NCI-H345 treated with DMSO at 0.1 percent for 48 hours (cell line): Measurements from ENCODE around the gene ITGB3.
"Not testable (repeated sequence)": the region's sequence is repeated elsewhere in the genome, so short reads cannot be mapped to it uniquely, and the experiment has no call there.

Experiments used
- DNase-seq: peaks from one replicate; lab custom pipeline; 2025; ENCODE audit not compliant: unreplicated experiment; lab: John Stamatoyannopoulos, UW

The ITGB3 gene

DNA sequence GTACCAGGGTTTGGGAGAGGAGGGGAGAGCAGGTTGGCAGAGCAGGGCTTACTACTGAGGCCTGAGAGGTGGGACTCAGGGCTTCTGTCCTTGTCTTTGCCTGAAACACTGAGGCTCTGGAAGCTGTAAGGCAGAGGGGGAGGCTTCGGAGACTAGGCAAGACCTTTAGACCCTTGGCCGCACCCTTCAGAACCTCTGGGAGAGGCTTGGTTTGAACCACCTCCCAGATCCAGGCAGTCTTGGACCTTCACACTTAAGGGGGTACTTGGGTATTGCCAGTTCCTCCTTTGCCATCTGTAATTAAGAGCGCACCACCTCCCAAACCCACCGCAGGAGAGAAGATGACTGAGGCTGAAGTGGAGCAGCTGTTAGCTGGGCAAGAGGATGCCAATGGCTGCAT, 31.6 kb upstream of the ITGB3 start:
- DNase-seq = no peak

DNA sequence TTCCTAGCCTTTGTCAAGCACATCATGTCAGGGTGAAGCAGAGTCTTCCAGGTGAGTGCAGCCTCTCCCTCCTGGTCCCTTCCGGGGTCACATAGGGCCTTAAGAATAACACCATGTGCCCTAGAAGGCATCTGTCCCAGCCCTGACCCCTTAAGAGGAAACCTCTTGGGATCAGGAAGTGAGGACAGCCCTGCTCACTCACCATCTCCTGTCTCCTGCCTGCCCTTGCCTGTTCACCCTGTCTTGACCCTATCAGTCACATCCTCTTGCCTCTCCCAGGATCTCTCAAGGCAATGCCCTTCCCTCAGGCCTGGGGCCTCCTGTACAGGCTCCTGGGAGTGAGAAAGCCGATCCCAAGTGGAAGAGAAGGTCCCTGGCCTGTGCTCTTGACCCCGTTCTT, 30.6 kb upstream of the ITGB3 start:
- no peak for DNase-seq

DNA sequence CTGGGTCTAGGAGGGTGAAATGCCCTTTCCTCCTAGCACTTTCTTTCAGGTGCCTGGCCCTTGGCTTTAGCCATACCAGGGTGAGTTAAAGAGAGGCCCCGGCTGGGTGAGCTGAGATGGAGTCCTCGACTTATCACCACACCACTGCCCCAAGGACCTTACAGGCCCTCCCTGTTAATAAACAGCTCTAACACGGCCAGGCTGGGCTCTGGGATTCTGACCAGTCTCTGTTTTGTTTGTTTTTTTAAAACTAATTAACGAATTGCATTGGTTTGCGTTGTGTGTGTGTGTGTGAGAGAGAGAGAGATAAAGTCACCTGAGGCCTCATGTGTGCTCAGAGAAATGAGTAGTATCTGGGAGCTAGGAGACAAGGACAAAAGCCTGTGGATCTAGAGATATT, 30.2 kb upstream of the ITGB3 start:
- DNase-seq = no peak

DNA sequence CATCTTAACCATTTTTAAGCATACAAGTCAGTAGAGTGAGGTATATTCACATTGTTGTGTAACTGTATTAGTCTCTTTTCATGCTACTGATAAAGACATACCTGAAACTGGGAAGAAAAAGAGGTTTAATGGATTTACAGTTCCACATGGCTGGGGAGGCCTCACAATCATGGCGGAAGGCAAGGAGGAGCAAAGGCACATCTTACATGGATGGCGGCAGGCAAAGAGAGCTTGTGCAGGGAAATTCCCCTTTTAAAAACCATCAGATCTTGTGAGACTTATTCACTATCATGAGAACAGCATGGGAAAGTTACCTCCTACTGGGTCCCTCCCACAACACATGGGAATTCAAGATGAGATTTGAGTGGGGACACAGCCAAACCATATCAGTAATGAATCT, 29.6 kb upstream of the ITGB3 start:
- not testable (repeated sequence) for DNase-seq

DNA sequence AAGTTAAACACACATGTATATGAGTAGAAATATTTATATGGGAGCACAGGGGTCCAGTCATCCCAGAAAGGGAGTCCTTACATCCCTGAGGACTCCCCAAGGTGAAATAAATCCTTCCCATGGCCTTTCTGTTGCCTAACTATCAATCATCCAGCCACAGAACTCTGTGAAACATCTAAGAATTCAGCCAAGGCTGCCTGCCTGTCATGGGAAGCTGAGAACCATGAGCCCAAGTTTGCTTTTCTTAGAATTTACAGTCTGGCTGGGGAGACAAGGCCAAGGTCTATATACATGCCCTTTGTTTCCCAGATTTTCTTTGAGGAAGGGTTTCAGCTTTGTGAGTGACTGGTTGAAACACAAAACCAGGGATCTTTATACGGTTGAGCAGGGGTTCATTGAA, 28.7 kb upstream of the ITGB3 start:
- no peak for DNase-seq

DNA sequence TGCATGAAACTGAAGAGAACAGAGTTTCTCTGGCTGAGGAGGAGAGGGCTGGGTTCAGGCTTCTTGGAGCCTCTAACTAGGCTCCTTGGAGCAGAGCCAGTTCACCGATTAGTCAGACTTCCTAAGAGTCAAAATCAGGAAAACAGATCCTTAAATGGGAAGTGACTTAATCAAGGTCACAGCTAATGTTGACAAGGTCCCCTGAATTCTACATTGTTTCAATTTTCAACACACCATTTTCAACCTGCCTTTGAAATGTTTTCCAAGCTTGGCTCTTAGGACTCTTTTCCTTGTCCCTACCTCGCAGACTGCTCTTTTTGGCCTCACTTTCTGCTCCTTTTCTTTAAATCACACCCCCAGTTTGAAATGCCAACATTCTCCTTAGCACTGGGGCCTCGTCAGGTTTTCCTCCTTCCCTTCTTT, 28.2 kb upstream of the ITGB3 start:
- DNase-seq = no peak

DNA sequence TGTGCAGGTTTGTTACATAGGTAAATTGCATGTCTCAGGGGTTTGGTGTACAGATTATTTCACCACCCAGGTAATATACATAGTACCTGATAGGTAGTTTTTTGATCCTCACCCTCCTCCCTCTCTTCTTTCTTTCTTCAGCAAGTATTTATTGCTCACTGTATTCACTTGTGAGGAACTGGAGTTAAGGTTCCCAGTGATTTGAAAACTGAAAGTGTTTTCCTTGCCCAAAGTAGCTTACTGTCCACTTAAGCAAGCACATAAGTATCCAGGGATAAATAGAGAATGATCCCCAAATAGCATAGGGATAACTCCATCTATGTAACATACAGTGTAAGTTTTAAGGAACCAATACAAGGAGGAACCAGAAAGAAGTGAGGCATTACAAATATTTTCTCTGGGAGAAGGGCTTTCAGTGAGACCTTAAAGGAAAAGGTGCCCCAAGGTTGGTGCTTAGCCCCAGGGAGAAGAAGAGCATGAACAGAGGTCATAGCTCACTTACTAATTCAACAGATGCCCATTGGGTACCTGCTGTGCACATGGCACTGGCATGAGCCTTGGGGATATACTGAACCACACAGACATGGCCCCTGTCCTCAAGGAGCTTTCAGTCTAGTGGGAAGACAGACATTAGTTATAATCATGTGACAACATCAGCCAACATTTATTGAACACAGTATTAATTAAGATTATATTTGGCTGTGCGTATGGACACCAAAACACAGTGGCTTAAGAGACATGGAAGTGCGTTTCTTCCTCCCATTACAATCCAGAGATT, 27.5 kb upstream of the ITGB3 start:
- DNase-seq = no peak

DNA sequence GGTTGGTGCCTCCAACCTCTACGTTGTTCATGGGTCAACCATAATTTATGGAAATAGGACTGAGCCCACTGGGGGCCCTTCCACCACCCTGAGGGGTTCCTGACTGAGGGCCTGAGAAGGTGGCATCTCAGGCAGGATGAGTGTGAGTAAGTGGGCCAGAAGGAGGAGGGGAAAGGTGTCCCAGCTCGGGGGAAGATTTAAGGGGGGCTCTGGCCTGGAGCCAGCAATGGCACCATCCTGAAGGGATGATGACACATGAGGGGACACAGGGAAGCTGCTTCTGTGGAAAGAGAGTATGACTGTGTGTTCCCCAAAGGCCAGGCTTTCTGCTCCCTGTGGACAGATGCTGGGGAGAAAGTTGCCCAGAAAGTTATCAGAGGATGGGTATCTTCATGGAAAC, 25.8 kb upstream of the ITGB3 start:
- DNase-seq = no peak

DNA sequence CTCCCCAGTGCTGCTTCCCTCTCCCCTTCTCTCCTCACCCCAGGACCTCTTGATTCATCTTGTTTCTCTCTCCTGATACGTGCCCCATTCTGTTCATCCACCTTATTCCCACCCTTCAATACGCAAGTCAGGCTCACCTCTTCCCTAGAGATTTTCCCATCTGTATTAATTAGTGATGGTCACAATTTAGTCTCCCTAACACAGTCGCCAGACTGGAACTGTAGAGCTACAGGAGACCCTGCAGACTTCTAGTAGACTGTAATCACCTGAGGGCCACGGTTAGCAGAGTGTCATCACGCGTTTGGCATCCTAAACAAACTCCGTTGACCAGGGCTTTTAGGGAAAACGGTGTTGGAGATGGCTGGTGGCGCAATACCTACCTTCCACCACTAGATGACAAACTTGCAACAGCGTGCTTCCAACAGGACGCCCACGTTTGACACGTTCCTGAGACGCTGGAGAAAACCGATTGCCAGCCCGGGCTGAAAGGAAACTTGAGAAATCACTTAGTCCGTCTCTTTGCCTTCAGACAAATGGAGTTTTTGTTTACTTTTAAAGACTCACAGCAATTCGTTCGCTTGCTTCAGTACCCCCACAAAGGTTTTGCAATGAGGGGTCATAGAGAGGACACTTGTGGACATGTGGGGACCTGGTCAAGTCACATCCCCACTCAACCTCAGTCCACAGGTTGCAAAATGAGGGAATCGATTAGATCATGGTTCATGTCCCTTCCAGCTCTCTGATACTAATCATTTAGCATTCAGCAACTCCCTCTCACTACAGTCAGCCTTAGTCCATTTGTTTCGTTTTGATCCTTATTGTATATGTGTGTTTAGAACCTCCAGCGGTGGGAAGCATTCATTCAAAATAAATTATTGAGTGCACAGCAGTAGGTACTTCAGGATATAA, 23.8 kb upstream of the ITGB3 start:
- peak; percentile 72 for DNase-seq

DNA sequence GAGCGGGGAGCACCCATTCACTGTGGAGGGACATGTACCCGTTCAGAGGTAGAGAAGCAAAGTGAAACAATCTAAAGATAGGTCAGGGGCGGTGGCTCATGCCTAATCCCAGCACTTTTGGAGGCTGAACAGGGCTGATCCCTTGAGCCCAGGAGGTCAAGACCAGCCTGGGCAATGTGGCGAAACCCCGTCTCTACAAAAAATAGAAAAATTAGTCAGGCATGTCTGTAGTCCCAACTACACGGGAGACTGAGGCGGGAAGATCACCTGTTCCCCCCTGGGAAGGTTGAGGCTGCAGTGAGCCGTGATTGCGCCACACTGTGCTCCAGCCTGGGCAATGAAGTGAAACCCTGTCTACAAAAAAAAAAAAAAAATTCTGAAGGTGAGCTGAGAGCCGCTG, 22.8 kb upstream of the ITGB3 start:
- no peak for DNase-seq

DNA sequence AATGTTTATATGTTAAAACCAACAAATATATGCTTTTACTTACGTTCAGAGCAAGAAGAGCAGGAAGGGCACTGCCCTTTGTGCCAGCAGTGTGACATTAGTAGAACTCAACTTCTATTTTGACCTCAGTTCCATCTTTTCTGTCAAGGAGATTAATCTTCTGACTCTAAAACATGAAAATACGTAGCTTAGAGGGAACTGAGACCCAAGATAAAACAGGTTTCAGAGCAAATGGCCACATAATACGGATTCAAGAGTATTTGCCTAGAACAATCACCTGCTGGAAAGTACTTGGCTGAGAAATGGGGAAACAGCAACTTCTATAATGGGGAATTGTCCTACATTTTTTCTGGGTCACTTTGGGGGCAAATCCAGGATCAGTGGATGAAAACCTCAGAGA, 22.3 kb upstream of the ITGB3 start:
- no peak for DNase-seq

DNA sequence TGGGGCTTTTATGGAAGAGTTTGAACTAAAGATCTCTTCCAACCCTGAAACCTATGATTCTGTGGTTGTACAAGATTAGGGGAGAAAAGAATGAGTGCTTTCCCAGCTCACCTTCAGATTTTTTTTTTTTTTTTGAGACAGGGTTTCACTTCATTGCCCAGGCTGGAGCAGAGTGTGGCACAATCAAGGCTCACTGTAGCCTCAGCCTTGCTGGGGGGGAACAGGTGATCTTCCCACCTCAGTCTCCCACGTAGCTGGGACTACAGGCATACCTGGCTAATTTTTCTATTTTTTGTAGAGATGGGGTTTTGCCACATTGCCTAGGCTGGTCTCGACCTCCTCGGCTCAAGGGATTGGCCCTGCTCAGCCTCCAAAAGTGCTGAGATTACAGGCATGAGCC, 21.8 kb upstream of the ITGB3 start:
- no peak for DNase-seq

DNA sequence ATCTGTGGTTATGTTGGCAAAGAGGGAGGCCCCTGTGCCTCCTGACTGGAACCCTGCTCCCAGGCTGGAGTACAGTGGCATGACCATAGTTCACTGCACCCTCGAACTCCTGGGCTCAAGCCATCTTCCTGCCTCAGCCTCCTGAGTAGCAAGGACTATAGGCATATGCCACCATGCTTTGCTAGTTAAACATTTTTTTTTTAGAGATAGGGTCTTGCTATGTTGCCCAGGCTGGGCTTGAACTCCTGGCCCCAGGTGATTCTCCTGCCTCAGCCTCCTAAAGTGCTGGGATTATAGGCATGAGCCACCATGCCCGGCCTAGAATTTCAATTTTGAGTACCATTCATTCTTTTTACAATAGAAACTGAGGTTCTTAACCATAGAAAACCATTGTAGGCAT, 21.2 kb upstream of the ITGB3 start:
- no peak for DNase-seq

DNA sequence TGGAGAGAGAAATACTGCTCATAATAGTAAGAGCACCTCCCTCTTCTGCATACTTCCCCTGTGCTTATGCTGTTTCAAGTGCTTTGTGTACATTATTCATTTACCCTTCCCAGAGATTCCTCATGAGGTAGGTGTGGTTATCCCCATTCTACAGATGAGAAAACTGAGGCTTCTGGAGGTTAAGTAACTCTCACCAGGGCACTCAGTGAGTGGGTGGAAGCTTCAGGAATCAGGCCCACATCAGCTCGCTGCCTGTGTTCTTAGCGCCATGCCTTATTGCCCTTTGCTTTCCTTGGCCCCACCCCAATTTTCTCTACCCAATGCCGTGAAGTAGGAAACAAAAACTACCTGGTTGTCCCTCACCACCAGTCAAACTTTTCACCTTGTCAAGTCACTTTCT, 18.1 kb upstream of the ITGB3 start:
- no peak for DNase-seq

DNA sequence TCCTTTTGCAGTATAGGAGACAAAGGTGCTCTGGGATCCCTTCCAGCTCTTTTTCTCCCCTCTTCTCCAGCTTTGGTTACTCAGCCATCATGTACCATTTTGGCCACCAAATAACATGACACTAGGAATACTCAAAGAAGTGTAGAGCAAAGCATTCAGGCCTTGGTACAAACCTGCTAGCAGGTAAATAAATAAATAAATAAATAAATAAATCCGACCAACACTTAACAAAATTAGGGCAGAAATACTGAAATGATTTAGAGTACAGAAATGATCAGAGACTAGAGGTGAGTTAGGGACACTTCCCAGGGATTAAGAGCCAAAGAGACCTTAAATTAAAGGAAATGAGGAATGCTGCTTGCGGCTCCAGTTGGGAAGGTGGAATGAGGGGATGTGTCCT, 17.7 kb upstream of the ITGB3 start:
- DNase-seq = no peak

DNA sequence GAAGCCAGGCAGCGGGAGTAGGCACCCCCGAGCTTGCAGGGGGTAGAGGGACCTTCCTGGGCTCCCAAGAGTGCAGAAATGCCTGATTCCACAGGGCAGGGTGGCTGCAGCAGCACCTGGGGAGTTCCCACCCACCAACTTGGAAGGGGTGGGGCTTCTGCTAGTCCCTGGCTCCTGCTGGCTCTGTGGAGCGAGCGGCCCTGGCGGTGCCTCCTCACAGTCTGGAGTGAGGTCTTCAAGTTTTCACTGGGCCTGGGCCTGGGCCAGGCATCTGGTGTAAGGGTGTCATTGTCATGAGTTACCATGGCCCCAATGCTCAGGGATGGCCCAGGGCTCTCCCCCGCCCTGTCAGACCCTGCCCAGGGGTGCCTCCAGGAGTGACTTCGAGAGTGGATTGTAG, 15.8 kb upstream of the ITGB3 start:
- DNase-seq = no peak

DNA sequence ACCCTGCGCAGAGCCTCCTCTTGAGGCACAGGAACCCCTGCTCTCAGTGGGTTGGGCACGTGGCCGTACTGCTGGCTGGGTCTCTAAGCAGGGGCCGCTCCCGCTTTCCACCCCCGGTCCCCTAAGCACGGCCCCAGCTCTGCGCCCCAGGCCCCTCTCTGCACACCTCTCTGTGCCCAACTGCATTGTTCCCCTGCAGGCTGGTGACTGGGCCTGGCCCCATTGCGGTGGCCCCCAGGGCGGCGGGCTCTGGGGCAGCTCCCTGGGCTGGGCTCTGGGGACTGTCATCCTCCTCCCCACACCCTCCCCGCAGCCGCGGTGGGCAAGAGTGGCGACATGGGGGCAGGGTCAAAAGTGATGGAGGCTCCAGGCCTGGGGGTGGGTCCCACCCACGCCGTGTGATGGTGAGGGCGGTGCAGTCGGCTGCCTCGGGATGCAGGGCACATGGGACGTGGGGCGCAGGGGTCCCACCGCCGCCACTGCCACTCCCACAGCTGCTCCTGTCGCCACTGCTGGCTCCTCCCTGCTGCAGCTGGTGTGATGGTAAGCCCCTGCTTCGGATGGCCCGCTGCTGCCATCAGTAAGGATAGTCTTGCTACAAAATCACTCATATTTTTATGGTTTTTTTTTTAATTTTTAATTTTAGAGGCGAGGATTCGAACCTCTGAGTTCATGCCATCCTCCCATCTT, 15.2 kb upstream of the ITGB3 start:
- no peak for DNase-seq

DNA sequence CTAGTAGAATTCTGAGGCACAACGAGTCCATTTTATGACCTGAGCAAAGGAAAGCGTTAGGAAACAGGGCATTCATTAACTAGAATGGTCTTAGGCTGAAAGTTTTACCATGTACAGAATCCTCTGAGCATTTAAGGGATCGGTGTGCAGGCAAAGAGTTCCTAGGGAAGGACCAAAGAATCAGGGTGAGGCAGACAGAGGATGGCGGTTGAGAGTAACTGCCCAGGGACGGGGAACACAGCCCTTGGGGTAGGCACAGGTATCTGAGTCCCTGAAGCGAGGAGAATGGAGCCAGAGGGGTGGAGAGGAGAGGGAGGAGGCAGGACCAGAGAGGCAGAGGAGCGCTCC, 14.0 kb upstream of the ITGB3 start:
- DNase-seq = no peak

DNA sequence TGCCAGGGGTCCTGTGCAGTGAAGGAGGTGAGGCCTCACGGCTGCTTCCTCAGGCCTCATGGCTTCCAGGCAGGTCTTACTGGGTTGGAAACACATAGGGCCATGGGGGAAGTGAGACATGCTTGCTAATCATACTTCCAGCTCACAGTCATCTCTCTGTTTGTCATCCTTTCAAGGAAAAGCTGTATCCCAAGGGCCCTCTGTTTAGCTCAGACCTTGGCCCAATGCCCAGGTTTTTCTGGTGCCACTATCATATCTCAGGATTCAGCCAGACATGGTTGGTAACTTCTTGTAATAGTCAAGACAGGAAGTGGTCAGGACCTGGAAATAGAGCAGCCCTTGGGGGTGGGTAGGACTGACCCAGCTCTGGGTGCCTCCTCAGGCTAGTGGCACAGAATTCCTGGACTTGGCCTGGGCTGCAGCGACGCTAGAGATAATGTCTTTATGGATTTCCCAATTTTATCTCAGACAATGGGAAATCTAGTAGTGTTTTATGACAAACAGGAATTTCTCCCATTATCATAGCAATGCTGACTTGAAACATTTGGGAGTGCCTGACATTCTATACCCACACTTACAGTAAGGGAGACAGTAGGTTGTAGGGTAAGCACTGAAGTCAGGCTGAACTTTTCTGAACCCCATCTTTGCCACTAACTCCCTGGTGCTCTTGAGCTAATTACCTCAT, 13.5 kb upstream of the ITGB3 start:
- DNase-seq = peak; percentile 5

DNA sequence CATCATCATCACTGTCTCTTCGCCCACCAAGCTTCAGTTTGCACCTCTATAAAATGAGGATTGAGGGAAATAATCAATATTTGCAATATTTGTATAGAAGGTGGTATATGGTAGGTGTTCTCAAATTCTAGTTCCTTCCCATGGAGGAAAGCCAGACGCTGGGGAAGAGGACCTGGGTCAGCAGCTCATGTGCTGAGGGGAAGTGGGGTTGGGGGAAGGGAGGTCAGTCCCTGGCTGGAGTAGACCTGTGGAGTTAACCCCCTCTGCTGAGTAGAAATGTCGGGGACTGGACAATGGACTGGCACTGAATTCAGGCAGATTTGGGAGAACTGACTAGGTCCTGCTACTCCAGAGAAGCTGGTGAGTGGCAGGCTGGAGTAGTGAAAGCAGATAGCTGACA, 12.8 kb upstream of the ITGB3 start:
- no peak for DNase-seq

DNA sequence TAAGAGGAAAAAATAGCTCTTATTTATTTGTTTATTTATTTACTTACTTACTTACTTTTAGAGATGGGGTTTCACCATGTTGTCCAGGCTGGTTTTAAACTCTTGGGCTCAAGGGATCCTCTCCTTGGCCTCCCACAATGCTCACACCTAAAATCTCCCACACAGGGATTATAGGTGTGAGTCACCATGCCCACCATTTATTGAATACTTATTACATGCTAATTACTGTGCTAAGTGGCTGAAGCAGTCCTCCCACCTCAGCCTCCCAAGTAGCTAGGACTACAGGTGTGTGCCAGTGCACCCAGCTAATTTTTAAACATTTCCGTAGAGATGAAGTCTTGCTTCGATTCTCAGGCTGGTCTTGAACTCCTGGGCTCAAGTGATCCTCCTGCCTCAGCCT, 11.0 kb upstream of the ITGB3 start:
- no peak for DNase-seq
